GM21825 (cell line): ENCODE data around the gene KCNQ1.

Experiments
- ATAC-seq: cut with Tn5 transposase; IDR thresholded peaks from one replicate; pipeline ENCODE4 v1.9.1; 2021; ENCODE audit warnings: mild to moderate bottlenecking, moderate library complexity; ENCODE audit not compliant: unreplicated experiment

The KCNQ1 gene

DNA sequence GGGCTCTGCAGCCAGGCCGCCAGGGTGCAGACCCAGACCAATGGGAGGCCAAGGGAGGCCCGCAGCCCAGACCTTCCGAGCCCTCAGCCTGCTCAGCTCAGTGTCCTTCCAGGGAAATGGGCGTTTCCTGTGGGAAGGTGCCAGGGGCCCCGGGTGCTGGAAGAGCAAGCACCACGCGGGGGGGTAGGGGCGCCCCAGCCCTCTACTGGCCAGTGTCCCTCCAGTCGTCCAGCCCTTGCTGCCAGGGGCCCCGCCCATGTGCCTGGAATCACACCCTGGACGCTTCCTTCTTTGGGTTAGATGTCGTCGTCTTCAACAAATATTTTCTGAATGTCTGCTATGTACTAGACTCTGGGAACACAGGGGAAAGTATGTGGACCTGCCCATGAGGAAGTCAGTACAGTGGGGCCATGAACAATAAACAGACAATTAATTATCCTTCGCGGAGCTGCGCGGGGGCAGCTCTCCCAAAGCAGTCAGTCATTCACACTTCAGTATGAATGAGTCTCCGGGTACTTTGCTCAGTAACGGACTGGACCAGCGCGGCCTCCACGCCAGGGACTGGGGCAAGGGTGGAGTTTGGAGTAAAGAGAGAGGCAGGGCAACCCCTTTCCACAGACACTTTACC, 380.6 kb downstream of the KCNQ1 start:
- no peak for ATAC-seq

DNA sequence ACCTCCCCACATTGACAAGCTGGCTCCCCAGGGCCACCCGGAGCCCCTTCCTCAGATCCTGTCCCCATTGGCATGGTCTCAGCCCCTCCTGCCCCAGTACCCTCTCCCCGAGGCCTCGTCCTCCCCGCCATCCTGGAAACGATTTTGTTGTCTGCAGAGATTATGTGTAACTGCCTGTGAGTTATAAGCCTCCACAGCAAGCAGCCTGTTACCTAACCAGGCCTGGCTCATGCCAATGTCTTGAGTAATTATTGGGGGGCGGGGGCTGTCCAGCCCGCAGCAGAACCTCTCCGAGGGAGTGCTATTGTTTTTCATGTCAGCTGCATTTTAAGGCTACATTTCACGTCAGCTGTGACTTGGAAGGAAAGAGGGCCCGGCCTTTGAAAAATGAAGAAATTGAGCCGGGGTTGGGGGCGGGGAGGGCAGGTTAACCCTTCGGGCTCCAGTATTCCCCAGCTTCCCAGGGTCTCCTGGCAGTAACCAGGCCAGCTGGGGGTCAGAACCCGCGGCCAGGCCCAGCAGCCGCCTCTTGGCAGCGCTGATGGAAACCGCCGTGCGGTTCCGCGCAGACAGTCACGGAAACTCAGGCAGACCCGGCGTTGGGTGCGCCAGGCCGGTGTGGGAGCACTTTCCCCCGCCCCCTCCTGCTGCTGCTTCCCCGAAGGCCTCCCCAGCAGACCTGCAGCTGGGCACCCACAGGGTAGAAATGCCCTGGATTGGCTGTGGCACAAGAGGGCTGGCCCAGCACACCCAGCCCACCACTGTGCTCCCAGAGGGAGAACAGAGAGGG, 381.3 kb downstream of the KCNQ1 start:
- ATAC-seq = no peak

DNA sequence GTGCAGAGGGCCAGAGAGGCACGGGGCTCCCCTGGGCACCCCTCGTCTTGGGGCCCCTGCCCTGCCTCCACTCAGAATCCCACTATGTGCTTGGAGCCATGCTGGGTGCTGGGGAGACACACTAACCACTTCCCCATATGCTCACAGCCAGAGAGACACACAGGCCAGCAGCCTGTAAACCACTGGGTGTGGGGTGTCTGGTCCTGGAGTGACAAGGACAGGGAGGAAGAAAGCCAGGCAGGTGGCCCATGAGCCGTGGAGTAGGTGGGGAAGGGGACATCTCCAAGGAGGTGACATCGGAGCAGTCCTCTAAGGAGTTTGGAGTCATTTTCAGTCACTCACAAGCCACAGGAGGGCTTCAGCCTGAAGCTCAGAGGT, 381.9 kb downstream of the KCNQ1 start:
- ATAC-seq = no peak

DNA sequence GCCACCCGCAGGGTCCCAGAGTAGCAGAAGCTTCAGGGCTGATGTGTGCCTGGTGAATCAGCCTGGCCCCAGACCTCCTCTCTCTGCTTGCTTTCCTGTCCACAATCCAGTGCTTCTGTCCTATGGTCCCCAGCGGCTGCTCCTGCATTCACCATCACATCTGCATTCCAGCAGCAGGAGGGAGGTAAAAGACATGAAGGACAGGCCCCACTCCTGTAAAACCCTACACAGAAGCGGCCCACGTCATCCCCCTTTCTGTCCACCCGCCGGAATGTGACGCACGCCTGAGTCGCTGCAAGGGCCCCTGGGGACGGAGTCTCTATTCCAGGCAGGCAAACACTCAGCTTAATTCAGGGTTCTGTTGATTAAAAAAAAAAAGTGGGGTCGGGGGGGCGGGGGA, 382.4 kb downstream of the KCNQ1 start:
- ATAC-seq = no peak

- ATAC-seq = no peak
Observed at GRCh38 chr11:2827792-2828191, 383.0 kb downstream of the KCNQ1 start.

- no peak for ATAC-seq
Observed at GRCh38 chr11:2828585-2829330, 383.9 kb downstream of the KCNQ1 start.

DNA sequence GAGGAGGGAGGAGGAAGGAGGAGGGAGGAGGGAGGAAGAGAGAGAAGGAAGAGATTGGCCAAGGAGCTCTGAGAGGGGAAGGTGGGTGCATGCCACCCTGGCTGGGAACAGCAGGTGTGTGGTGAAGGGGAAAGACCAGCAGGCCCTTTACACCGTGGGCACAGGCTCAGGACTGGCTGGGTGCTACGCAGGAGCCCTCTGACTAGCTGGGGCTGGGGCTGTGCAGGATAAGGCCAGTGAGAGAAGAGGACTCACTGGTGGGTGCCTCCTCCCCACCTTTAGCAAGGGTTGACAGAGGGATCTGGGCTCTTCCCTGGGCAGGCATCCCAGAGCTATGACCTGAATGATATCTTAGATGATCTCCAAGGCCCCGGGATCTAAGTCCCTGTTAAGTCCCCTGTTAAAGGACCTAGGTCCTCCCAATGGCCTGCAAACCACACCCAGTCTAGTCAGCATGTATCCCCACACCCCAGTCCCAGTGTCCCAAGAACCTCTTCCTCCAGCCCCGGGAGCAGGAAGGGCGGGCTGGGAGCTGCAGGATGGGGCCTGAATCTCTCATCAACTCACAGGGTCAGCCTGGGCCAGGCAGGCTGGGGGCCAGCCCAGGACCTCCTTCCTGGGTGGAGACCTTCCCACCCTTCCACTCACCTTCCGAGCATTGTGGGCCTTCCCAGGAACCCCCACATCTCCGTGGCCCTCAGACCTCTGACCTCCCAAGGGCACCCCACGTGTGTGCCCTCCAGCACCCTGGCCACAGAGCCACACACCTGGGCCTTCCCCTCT, 385.4 kb downstream of the KCNQ1 start:
- ATAC-seq = no peak

DNA sequence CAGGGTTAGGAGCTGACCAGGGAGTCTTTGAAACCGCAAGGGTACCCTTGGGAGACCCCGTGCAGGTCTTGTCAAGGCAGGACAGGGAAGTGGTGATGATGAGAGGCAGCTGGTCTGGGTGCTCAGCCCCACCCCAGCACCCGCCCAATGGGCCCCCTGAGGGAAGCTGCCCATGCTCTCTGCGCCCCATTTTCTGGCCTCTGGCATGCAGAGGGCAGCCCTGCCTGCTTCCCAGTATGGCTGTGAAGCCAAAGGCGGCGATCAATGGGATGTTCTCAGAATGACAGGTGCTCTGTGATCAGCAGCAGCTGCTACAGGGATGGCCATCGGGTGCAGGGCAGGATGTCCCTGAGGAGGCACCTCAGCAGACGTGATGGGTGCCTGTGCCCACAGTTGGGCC, 386.1 kb downstream of the KCNQ1 start:
- no peak for ATAC-seq

GRCh38 chr11:2831781-2832532, 387.1 kb downstream of the KCNQ1 start:
- ATAC-seq = no peak

- no peak for ATAC-seq
Observed at GRCh38 chr11:2832533-2833020, 387.8 kb downstream of the KCNQ1 start.

DNA sequence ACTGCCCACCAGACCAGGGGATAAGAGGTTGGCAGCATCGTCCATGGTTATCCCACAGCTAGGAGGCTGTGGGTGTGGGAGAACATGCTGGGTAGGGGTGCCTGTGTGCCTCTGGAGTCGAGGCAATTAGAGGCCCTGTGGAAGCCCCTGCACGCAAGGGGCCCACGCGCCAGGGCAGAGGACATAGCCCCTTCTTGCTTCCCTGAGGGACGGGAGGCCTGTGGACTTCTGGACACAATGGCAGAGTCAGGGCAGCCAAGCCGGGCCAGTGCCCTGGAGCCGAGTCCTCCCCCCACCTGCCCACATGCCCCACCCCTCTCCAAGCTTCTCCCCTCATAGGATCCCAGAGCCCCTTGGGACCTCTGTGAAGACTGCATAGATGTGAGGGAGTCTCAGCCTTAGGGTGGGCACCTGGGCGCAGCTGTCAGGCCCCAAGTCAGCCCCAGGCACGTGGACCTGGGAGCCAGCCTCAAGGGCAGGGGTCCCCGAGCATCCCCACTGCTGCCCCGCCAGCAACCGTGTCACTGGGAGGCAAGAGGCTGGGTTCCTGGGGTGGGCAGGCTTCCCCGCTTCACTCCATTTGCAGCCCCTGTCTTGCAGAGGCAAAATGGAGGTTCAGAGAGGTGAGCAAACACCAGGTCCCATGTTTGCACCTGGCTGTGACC, 388.4 kb downstream of the KCNQ1 start:
- no peak for ATAC-seq

DNA sequence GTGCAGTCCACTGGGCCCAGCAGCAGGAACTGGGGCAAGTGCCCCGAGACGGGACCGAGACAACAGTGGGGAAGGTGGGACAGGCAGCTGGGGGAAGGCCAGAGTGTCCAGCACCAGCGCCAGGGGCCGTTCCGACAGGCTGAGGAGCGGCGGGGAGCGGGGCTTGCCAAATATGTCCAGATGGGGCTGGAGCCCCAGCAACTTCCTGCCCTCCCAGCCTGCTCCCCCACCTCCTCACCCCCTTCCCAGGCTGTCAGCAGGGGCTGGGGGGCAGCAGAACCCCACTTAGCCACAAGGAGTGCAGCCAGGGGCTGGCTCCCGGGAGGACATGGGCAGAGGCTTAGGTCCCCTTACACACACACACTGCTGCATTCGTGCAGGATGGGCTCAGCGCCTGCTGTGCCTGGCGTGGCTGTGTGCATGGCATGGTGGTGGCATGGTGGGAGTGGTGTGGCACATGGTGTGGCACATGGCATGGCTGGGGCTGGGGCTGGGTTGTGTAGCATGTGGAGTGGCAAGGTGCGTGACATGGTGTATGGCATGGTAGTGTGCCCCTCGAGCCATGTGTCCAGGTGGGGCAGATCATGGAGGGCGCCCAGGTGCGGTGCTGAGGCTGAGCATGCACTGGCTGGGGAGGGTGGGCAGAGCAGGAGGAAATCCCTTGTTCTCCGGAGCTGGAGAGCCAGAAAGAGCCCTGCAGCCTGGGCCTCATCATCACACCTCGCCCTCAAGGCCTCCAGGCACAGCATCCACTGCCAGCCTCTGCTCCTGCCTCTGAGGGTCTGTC, 389.1 kb downstream of the KCNQ1 start:
- no peak for ATAC-seq

DNA sequence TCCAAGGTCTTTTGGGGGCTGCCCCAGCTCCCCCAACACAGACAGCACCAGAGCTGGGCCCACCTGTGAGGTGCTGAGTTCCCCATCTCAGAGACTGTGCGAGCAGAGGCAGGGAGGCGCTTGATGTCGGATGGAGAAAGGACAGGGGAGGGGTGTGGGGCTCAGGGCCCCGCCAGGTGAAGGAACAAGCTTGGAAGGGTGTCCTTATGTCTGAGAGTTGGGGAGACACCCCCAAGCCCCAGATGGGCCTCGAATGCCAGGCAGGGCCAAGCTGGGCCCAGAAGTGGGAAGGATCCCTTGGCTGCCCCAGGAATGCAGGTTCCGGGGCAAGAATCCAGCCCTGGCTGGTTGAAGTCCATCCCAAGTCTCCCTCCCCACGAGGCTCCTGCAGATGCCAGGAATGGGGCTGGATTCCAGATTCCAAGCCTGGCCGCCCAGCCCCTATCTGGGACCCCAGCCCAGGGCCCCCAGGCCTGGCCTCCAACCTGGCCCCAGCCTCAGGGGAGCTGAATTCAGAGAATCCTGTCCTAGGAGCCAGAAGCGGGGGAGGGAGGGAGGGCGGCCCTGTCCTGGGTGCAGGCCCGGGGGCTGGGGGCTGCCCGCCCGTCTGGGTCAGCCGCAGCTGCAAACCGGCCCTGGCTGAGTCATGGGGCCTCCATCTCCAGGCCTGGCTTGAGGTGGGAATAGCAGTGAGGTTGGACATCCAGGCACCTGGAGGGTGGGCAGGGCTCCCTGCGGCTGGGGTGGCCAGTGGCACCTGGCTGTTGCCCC, 389.9 kb downstream of the KCNQ1 start:
- ATAC-seq = no peak

GRCh38 chr11:2835296-2835695, 390.5 kb downstream of the KCNQ1 start:
- no peak for ATAC-seq

GRCh38 chr11:2835751-2836150, 390.9 kb downstream of the KCNQ1 start:
- no peak for ATAC-seq

GRCh38 chr11:2836315-2837095, 391.7 kb downstream of the KCNQ1 start:
- no peak for ATAC-seq

GRCh38 chr11:2837096-2837601, 392.3 kb downstream of the KCNQ1 start:
- no peak for ATAC-seq
